A549 (cell line): Measurements from ENCODE around the gene ATP13A4. TPM values are rescaled to one million over a fixed set of nuclear protein-coding genes. Genes with fewer than 3 reads are reported as not detected.

Experiments used
- ATAC-seq, 2 experiments: fragments of 200-7000 bp in 1 of 2; fragments of >200 bp in 1 of 2; cut with Nextera tagmentation in 1 of 2; cut with Tn5 transposase in 1 of 2; 3 replicates each; pipeline versions ENCODE4 v1.8.0 to v1.9.1; 2018 to 2020; ENCODE audit warnings: mild to moderate bottlenecking in 1 of 2, moderate library complexity in 1 of 2
- CTCF ChIA-PET: fragments of 300-600 bp; sonication (Branson Sonifier 250); formaldehyde crosslinking; extraction: SDS; loops from one replicate; lab custom pipeline; 2021; ENCODE audit warnings: antibody characterized with exemption, inconsistent platforms; lab: Yijun Ruan, JAX
- POLR2A ChIA-PET: fragments of 350-600 bp; formaldehyde crosslinking; extraction: SDS; loops from one replicate; lab custom pipeline; 2021; ENCODE audit warnings: antibody characterized with exemption, inconsistent platforms; lab: Yijun Ruan, JAX
- DNase-seq, 2 experiments: peaks; one replicate each; pipeline versions ENCODE4 v3.0.0 to v3.0.0-alpha.2; 2011 to 2016; ENCODE audit warnings: low read depth in 1 of 2, low spot score in 1 of 2
- FAIRE-seq: peaks from 2 replicates; lab custom pipeline; 2011; peaks lifted over from hg19 to GRCh38; lab: Jason Lieb, UNC
- H3K27ac ChIP-seq, 2 experiments: fragments of >200 bp; sonication (Bioruptor Twin); formaldehyde crosslinking; 3 replicates each; pipeline ENCODE4 v1.5.1; 2016 to 2017
- H3K4me1 ChIP-seq: fragments of >200 bp; sonication (Bioruptor Twin); formaldehyde crosslinking; 3 replicates; pipeline ENCODE4 v1.6.1; 2016
- H3K4me2 ChIP-seq: fragments of >200 bp; sonication (Bioruptor Twin); formaldehyde crosslinking; 3 replicates; pipeline ENCODE4 v1.6.1; 2016
- H3K4me3 ChIP-seq: fragments of >200 bp; sonication (Bioruptor Twin); formaldehyde crosslinking; 3 replicates; pipeline ENCODE4 v1.5.1; 2016
- H3K9me3 ChIP-seq: fragments of >200 bp; sonication (Bioruptor Twin); formaldehyde crosslinking; 3 replicates; pipeline ENCODE4 v1.6.1; 2016
- BHLHE40 ChIP-seq: IDR thresholded peaks from 2 replicates; pipeline ENCODE4 v1.6.1; 2012; ENCODE audit warnings: low read depth, low read length, inconsistent platforms
- CBX2 ChIP-seq: fragments of 200-600 bp; sonication (generic); IDR thresholded peaks from 2 replicates; pipeline ENCODE4 v1.6.1; 2016; ENCODE audit warnings: low read depth, mild to moderate bottlenecking, borderline replicate concordance
- CEBPB ChIP-seq, 2 experiments: fragments of >200 bp in 1 of 2; sonication (Bioruptor Twin) in 1 of 2; formaldehyde crosslinking in 1 of 2; IDR thresholded peaks; 2 replicates each; pipeline ENCODE4 v1.6.1; 2012 to 2016
- CHD2 ChIP-seq: fragments of 150-350 bp; IDR thresholded peaks from 2 replicates; pipeline ENCODE4 v1.6.1; 2014; ENCODE audit warnings: low read length; ENCODE audit not compliant: partially characterized antibody
- ESRRA ChIP-seq: fragments of 150-350 bp; IDR thresholded peaks from 2 replicates; pipeline ENCODE4 v1.6.1; 2014; ENCODE audit warnings: mild to moderate bottlenecking, low read length, borderline replicate concordance
- FOSL2 ChIP-seq, 2 experiments: fragments of 450-650 bp in 1 of 2; fragments of >200 bp in 1 of 2; sonication (Bioruptor Twin) in 1 of 2; formaldehyde crosslinking; IDR thresholded peaks; 2 replicates each; pipeline versions ENCODE4 v1.5.0 to v1.6.1; 2016 to 2020; ENCODE audit warnings: mild to moderate bottlenecking in 1 of 2, moderate library complexity in 1 of 2
- GATA3 ChIP-seq: IDR thresholded peaks from 2 replicates; pipeline ENCODE4 v1.6.1; 2012; ENCODE audit warnings: borderline replicate concordance
- HOXA7 ChIP-seq: fragments of 250-450 bp; sonication (Bioruptor Pico); IDR thresholded peaks from 2 replicates; pipeline ENCODE4 v1.5.0; 2020; ENCODE audit warnings: mild to moderate bottlenecking, moderate library complexity
- KDM5A ChIP-seq: fragments of 200-600 bp; sonication (generic); IDR thresholded peaks from 2 replicates; pipeline ENCODE4 v1.6.1; 2016; ENCODE audit warnings: antibody characterized with exemption, mild to moderate bottlenecking
- PHF8 ChIP-seq: fragments of 200-600 bp; sonication (generic); IDR thresholded peaks from 2 replicates; pipeline ENCODE4 v1.6.1; 2016; ENCODE audit warnings: low read depth, mild to moderate bottlenecking, antibody characterized with exemption, moderate library complexity, borderline replicate concordance
- POLR2A ChIP-seq: IDR thresholded peaks from 2 replicates; pipeline ENCODE4 v1.6.1; 2012; ENCODE audit warnings: mild to moderate bottlenecking, low read length
- POLR2AphosphoS2 ChIP-seq: conservative IDR thresholded peaks from 2 replicates; pipeline ENCODE4 v1.6.1; 2012; ENCODE audit warnings: low read length, improper control_type of control experiment, inconsistent platforms
- RAD21 ChIP-seq, 2 experiments: fragments of >200 bp in 1 of 2; sonication (Bioruptor Twin) in 1 of 2; formaldehyde crosslinking in 1 of 2; IDR thresholded peaks in 1 of 2; conservative IDR thresholded peaks in 1 of 2; 2 replicates in 1 of 2; 3 replicates in 1 of 2; pipeline ENCODE4 v1.6.1; 2012 to 2018; ENCODE audit warnings: inconsistent platforms in 1 of 2
- RCOR1 ChIP-seq: fragments of 150-350 bp; IDR thresholded peaks from 2 replicates; pipeline ENCODE4 v1.6.1; 2014; ENCODE audit warnings: antibody characterized with exemption, low read length, low read depth
- TFCP2L1 ChIP-seq: fragments of 250-450 bp; sonication (Bioruptor Pico); IDR thresholded peaks from 2 replicates; pipeline ENCODE4 v1.5.0; 2021; ENCODE audit warnings: mild to moderate bottlenecking
- ZNF302 ChIP-seq: fragments of 250-450 bp; sonication (Bioruptor Pico); IDR thresholded peaks from 2 replicates; pipeline ENCODE4 v1.9.0; 2021; ENCODE audit warnings: inconsistent platforms, mild to moderate bottlenecking, moderate library complexity
- ZSCAN20 ChIP-seq: fragments of 250-450 bp; sonication (Bioruptor Pico); IDR thresholded peaks from 2 replicates; pipeline ENCODE4 v1.8.0; 2022; ENCODE audit warnings: mild to moderate bottlenecking, moderate library complexity
- WGBS: methylation state at CpG from one replicate; pipeline ENCODE4 v1.1.6; 2017; ENCODE audit errors: missing lambda C conversion rate; 5-methylcytosine and 5-hydroxymethylcytosine counted together
- polyA plus RNA-seq, 4 experiments: library from polyadenylated mRNA; depleted of rRNA in 3 of 4; stranded (reverse); fragments of >200 nt; fragmentation: RNase III in 1 of 4; extraction: RNeasy Plus Mini Kit Qiagen cat#74134 plus additional on column Dnase treatment in 1 of 4; gene quantifications; 2 replicates in 3 of 4; 3 replicates in 1 of 4; pipeline ENCODE4 v1.2.3, GENCODE V29; 2011 to 2017
- TF ChIP-seq, protein P1 (sequence below): IDR thresholded peaks from 2 replicates; pipeline ENCODE4 v1.6.1; 2012; ENCODE audit warnings: low read depth, borderline replicate concordance
- TF ChIP-seq, protein P2 (sequence below): fragments of 200-600 bp; sonication (generic); IDR thresholded peaks from 2 replicates; pipeline ENCODE4 v1.6.1; 2016; ENCODE audit warnings: antibody characterized with exemption, mild to moderate bottlenecking, moderate library complexity
- TF ChIP-seq, protein P3 (sequence below): fragments of 450-650 bp; IDR thresholded peaks from 2 replicates; pipeline ENCODE4 v1.6.1; 2014; ENCODE audit warnings: antibody characterized with exemption

Gene ATP13A4
- polyA plus RNA-seq, 2 of the 4 experiments (the other 2 are of a cell fraction) = 0.09 to 0.10 TPM

DNA sequence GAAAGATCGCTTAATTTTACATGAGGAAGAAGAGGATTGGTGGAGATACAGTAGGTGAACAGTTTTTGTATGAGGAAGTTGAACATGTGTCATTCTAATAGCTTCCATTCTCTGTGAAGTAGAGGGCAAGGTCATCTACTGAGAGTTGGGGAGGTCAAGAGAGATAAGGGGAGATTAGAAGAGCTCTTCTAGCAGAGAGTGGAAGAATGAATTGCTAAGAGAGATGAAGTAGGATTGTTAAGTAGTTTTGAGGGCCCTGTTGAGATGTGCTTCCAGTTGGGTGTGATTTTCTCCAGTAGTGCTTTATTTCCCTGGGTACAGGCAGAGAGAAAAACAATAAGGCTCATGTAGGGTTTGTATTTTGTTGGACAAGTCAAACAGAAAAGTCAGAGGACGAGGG, 43.5 kb upstream of the ATP13A4 start:
- ChIA-PET CTCF (no interaction called here), POLR2A (no interaction called here)
- no peak for DNase-seq
- H3K4me1 ChIP-seq = peaks cover 12% of the 10 kb centered on the region
- no peak for ATAC-seq
- no peak for FAIRE-seq
- TF ChIP-seq CBX2 (no peak), CEBPB (IDR thresholded peaks at IDR 0.05) (no peak), POLR2AphosphoS2 (no peak), RCOR1 (no peak), RAD21 (conservative IDR thresholded peaks at IDR 0.05 in 1 of 2, IDR thresholded peaks at IDR 0.05 in 1 of 2) (no peak)
- 91% methylated on average over 2 of the region's 2 CpGs for WGBS
- no peak overlapping the region for H3K27ac ChIP-seq
- H3K4me3 ChIP-seq = no peak overlapping the region
- H3K9me3 ChIP-seq = no peaks in the 10 kb centered on the region
- H3K4me2 ChIP-seq = no peak overlapping the region

DNA sequence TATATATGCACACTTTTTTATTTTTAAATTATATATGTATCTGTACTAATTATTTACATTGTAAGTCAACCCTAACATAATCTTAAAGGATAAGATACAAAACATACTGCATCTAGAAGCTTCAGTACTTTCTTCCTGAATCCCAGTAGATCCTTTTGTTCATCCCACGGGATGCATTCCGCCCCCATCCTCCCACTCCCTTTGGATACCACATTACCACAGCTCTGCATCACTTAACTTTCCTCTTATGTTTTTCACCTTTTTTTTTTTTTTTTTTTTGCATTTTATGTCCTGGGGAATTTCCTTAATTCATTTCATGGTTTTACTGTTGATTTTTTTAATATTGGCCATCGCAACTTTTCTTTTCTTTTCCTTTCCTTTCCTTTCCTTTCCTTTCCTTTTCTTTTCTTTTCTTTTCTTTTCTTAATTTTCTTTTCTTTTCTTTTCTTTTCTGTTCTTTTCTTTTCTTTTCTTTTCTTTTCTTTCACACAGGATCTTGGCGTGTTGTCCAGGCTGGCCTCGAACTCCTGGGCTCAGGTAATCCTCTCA, 41.3 kb upstream of the ATP13A4 start:
- WGBS = 91% methylated on average over 5 of the region's 5 CpGs
- CTCF ChIA-PET = no interaction called here
- TF ChIP-seq HOXA7 (CRISPR knock-in tag) = no peak
- no peak for TF ChIP-seq ZSCAN20 (CRISPR knock-in tag)
- TF ChIP-seq KDM5A = no peak
- TF ChIP-seq, protein P1, sequence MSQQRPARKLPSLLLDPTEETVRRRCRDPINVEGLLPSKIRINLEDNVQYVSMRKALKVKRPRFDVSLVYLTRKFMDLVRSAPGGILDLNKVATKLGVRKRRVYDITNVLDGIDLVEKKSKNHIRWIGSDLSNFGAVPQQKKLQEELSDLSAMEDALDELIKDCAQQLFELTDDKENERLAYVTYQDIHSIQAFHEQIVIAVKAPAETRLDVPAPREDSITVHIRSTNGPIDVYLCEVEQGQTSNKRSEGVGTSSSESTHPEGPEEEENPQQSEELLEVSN = no peak
- TF ChIP-seq TFCP2L1 (CRISPR knock-in tag) = no peak
- TF ChIP-seq, protein P2, sequence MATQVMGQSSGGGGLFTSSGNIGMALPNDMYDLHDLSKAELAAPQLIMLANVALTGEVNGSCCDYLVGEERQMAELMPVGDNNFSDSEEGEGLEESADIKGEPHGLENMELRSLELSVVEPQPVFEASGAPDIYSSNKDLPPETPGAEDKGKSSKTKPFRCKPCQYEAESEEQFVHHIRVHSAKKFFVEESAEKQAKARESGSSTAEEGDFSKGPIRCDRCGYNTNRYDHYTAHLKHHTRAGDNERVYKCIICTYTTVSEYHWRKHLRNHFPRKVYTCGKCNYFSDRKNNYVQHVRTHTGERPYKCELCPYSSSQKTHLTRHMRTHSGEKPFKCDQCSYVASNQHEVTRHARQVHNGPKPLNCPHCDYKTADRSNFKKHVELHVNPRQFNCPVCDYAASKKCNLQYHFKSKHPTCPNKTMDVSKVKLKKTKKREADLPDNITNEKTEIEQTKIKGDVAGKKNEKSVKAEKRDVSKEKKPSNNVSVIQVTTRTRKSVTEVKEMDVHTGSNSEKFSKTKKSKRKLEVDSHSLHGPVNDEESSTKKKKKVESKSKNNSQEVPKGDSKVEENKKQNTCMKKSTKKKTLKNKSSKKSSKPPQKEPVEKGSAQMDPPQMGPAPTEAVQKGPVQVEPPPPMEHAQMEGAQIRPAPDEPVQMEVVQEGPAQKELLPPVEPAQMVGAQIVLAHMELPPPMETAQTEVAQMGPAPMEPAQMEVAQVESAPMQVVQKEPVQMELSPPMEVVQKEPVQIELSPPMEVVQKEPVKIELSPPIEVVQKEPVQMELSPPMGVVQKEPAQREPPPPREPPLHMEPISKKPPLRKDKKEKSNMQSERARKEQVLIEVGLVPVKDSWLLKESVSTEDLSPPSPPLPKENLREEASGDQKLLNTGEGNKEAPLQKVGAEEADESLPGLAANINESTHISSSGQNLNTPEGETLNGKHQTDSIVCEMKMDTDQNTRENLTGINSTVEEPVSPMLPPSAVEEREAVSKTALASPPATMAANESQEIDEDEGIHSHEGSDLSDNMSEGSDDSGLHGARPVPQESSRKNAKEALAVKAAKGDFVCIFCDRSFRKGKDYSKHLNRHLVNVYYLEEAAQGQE = no peak
- TF ChIP-seq PHF8 = no peak
- TF ChIP-seq, protein P3, sequence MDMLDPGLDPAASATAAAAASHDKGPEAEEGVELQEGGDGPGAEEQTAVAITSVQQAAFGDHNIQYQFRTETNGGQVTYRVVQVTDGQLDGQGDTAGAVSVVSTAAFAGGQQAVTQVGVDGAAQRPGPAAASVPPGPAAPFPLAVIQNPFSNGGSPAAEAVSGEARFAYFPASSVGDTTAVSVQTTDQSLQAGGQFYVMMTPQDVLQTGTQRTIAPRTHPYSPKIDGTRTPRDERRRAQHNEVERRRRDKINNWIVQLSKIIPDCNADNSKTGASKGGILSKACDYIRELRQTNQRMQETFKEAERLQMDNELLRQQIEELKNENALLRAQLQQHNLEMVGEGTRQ = no peak
- no peak for TF ChIP-seq CHD2
- no peak for TF ChIP-seq CBX2
- no peak for TF ChIP-seq ZNF302 (CRISPR knock-in tag)
- no peak for TF ChIP-seq GATA3
- no peak for TF ChIP-seq RAD21 (conservative IDR thresholded peaks at IDR 0.05 in 1 of 2, IDR thresholded peaks at IDR 0.05 in 1 of 2)
- no peak for TF ChIP-seq BHLHE40
- no peak for TF ChIP-seq POLR2A
- TF ChIP-seq ESRRA = no peak
- TF ChIP-seq FOSL2 (IDR thresholded peaks at IDR 0.05) = no peak
- no peak for TF ChIP-seq FOSL2 (CRISPR knock-in tag; IDR thresholded peaks at IDR 0.05)
- TF ChIP-seq CEBPB (IDR thresholded peaks at IDR 0.05) = no peak
- TF ChIP-seq, all 56 proteins: peak for 0

More for the DNA sequence above, 41.3 kb upstream of the ATP13A4 start:
- DNase-seq = no peak
- H3K27ac ChIP-seq = no peak overlapping the region
- no peak overlapping the region for H3K4me3 ChIP-seq
- FAIRE-seq = no peak
- no peak overlapping the region for H3K4me2 ChIP-seq
- ATAC-seq = no peak
- POLR2A ChIA-PET = no interaction called here
- H3K9me3 ChIP-seq = no peaks in the 10 kb centered on the region
- peaks cover 15% of the 10 kb centered on the region for H3K4me1 ChIP-seq
